ENCODE data around the gene PALS2.

Gene PALS2

GRCh38 chr7:24580283-24580946 lies 7.2 kb downstream of the PALS2 start:
- DNase-seq (ENCODE audit: extremely low read depth, low read depth) = no peak
- TF ChIP-seq, protein P1, sequence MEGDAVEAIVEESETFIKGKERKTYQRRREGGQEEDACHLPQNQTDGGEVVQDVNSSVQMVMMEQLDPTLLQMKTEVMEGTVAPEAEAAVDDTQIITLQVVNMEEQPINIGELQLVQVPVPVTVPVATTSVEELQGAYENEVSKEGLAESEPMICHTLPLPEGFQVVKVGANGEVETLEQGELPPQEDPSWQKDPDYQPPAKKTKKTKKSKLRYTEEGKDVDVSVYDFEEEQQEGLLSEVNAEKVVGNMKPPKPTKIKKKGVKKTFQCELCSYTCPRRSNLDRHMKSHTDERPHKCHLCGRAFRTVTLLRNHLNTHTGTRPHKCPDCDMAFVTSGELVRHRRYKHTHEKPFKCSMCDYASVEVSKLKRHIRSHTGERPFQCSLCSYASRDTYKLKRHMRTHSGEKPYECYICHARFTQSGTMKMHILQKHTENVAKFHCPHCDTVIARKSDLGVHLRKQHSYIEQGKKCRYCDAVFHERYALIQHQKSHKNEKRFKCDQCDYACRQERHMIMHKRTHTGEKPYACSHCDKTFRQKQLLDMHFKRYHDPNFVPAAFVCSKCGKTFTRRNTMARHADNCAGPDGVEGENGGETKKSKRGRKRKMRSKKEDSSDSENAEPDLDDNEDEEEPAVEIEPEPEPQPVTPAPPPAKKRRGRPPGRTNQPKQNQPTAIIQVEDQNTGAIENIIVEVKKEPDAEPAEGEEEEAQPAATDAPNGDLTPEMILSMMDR (IDR thresholded peaks at IDR 0.05; ENCODE audit: low read depth, low read length, missing control alignments) = no peak
- no peak overlapping the region for H3K4me3 ChIP-seq (replicated peaks; ENCODE audit: low read depth, low read length)

DNA sequence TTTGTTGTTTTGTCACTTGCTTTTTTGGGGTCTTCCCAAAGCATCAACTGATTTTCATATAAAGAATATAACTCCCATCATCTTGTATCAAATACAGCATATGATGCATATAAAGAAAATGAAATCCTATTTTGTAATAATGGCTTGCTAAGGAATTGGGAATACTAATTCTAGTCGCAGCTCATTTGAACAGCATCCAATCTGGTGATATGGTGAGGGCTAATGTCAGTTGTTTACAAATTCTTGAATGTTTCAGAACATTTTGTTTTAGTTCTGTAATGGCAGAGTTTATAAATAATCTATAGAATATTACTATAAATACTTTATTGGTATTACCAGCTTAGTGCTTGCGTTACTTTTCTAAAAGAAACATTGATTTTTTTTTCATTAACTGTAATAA lies 8.9 kb downstream of the PALS2 start:
- no peak for DNase-seq (ENCODE audit: extremely low read depth, low read depth)
- H3K4me3 ChIP-seq (replicated peaks; ENCODE audit: low read depth, low read length) = no peak overlapping the region
- TF ChIP-seq, protein P1 (IDR thresholded peaks at IDR 0.05; ENCODE audit: low read depth, low read length, missing control alignments) = no peak

DNA sequence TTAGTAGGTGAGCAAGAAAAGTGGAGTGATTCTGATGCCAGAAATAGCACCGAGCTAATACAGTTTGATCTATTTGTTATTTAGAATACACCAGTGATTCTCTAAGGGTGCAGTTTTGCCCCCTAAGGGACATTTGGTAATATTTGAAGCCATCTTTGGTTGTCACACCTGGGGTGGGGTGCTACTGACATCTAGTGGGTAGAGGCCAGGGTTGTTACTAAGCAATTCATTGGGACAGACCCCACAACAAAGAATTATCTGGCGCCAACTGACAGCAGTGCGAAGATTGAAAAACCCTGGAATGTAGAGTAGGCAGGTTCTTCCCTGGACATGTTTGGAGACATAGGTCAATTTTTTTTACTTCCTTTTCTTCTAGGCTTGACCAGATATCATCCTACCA lies 14.6 kb downstream of the PALS2 start:
- TF ChIP-seq, protein P1 (IDR thresholded peaks at IDR 0.05; ENCODE audit: low read depth, low read length, missing control alignments) = peak; percentile 23
- no peak for DNase-seq (ENCODE audit: extremely low read depth, low read depth)
- H3K4me3 ChIP-seq (replicated peaks; ENCODE audit: low read depth, low read length) = no peak overlapping the region

DNA sequence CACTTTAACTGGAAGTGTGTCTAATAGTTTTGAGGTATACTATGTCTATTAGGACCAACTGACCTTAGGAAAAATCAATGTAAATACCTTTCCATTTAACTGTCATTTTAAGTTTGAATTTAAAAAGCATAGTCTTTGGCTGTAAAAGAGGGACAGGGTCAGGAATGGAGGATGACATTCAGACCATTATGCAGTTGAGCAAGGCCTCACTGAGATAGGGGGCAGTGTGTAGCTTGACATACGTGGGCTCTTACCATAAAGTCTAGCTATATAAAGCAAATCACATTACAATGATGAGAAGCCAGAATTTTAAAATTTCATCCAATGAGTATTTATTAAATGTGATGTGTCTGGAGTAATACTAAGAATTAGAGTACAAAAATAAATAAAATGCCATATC lies 17.9 kb downstream of the PALS2 start:
- TF ChIP-seq, protein P1 (IDR thresholded peaks at IDR 0.05; ENCODE audit: low read depth, low read length, missing control alignments) = no peak
- no peak overlapping the region for H3K4me3 ChIP-seq (replicated peaks; ENCODE audit: low read depth, low read length)
- no peak for DNase-seq (ENCODE audit: extremely low read depth, low read depth)

- DNase-seq (ENCODE audit: extremely low read depth, low read depth) = no peak
- TF ChIP-seq, protein P1 (IDR thresholded peaks at IDR 0.05; ENCODE audit: low read depth, low read length, missing control alignments) = no peak
- H3K4me3 ChIP-seq (replicated peaks; ENCODE audit: low read depth, low read length) = no peak overlapping the region
Measured at GRCh38 chr7:24595671-24596418, 22.6 kb downstream of the PALS2 start.

DNA sequence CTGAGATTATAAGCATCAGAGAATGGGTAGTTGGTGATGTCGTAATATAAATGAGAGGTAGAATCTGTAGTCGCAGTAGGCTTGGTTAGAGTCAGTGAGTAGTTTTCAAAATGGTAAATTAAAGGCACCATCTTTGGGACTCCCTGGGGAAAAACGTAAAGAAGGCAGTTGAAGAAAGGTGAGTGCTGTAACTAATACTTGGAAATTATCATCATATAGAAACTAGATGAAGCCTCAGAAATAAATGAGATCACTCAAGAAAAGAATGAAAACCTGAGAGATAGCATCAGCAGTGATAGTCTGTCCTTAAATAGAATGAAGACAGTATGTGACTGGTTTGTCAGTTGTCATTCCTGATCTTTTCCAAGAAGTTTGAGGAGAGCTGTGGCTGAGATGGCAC lies 23.8 kb downstream of the PALS2 start:
- TF ChIP-seq, protein P1 (IDR thresholded peaks at IDR 0.05; ENCODE audit: low read depth, low read length, missing control alignments) = no peak
- no peak overlapping the region for H3K4me3 ChIP-seq (replicated peaks; ENCODE audit: low read depth, low read length)
- DNase-seq (ENCODE audit: extremely low read depth, low read depth) = no peak

All from HFF-Myc (cell line).